Activated CD8-positive, alpha-beta memory T cell treated with anti-CD3 and anti-CD28 coated beads for 36 hours (primary cell): ENCODE data around the gene CHID1. TPM values are rescaled to one million over a fixed set of nuclear protein-coding genes. Genes with fewer than 3 reads are reported as not detected.

Experiments used
- CTCF ChIA-PET: fragments of 350-600 bp; sonication (Branson Sonifier 250); formaldehyde crosslinking; loops from one replicate; lab custom pipeline; 2021; ENCODE audit warnings: antibody characterized with exemption; lab: Charles Lee
- POLR2A ChIA-PET: fragments of 350-600 bp; sonication (Branson Sonifier 250); formaldehyde crosslinking; loops from one replicate; lab custom pipeline; 2021; ENCODE audit warnings: antibody characterized with exemption; lab: Charles Lee
- total RNA-seq, 2 experiments: library from RNA; stranded (reverse); gene quantifications; one replicate each; pipeline ENCODE4 v1.2.3, GENCODE V29; 2021

The CHID1 gene
- total RNA-seq, 2 experiments from 2014 or later: 96.5 to 99.0 TPM

DNA sequence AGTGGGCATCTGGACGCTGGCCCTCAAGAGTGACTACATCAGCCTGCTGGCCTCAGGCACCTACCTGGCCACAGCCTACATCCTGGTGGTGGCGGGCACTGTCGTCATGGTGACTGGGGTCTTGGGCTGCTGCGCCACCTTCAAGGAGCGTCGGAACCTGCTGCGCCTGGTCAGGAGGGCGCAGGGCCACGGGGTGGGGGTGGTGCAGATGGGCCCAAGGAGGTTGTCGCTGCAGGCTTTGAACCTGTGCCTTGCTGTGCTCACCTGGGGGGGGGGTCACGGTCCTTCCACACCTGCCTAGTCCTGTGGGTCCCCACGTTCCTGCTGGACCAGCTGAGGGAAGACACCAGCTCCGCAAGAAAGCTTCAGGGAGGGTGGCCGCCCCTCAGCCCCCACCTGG is 74.3 kb downstream of the CHID1 start:
- POLR2A ChIA-PET: interaction anchor here (0.6 kb wide), 1 partner anchor 204 kb away, joined by 3 read pairs; no protein-coding TSS in a partner anchor
- CTCF ChIA-PET: interaction anchor here (0.5 kb wide), 1 partner anchor 202 kb away, joined by 3 read pairs; no protein-coding TSS in a partner anchor

DNA sequence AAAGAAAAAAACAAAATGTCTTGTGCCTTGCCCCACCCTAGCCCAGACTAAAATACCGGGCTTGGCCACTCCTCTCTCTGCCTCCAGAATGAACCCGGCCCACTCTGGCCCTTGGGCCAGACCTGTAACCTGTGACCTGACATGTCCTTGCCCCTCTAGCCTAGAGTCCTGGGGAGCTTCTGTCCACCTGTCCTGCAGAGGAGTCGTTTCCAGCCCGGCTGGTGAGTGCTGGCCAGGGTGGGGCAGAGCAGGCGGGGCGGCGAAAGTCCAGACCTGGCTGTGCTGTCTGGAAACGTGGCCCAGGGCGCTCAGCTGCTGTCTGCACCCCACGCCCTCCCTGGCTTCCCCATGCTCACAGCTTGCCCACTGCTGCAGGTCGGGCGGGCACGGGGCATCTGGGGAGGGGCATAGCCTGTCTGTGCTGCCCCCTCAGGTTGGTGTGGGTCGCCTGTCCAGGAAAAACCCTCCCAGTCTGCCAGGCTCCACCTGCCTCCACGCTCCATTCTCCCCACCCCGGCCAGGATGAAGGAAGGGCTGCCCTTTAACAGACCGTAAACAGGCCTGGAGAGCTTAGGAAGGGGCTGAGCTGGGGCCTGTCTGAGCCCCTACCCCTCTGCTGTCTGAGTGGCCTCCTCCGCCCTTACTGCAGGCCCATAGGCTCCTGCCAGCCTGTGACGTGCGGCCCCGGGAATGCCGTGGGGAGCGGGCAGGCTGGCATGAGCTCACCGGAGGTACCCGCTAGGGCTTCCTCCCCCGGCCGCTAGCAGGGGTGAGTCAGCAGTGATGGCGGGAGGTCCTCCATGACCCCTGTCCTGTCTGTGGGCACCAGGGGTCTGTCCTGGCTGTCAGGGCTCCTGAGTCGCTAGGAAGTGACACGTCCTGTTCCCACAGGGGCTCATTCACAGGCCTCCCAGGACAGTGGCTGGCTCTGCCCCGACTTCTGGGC is 76.0 kb downstream of the CHID1 start:
- ChIA-PET CTCF (interaction anchor here (1.0 to 1.7 kb wide), 4 partner anchors 8 to 25 kb away, joined by 3 to 8 read pairs (median 4); partner anchors contain the start of genes RPLP2 and TSPAN4), POLR2A (interaction anchor here (1.6 kb wide), 1 partner anchor 8 kb away, joined by 5 read pairs; the partner anchor contains the start of gene TSPAN4)

DNA sequence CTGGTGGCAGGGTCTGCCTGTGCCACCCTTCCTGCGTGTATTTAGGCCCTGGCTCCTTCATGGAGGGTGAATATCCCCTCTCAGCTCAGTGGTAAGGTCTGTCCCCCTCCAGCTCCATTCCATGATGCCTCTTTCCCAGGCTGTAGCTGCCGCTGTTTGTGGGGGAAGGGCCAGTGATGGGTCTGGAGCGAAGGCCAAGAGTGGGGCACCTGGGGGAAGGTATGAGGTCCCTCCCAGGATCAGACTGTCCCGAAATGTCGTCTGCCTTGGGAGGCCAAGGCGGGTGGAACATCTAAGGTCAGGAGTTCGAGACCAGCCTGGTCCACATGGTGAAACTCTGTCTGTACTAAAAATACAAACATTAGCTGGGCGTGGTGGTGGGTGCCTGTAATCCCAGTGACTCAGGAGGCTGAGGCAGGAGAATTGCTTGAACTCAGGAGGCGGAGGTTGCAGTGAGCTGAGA is 76.7 kb downstream of the CHID1 start:
- POLR2A ChIA-PET: interaction anchor here (0.7 to 1.6 kb wide), 2 partner anchors 9 to 129 kb away, joined by 5 to 9 read pairs; partner anchors contain the start of gene TSPAN4
- CTCF ChIA-PET: interaction anchor here (0.5 to 1.7 kb wide), 4 partner anchors 9 to 50 kb away, joined by 3 to 8 read pairs (median 4); partner anchors contain the start of gene TSPAN4

DNA sequence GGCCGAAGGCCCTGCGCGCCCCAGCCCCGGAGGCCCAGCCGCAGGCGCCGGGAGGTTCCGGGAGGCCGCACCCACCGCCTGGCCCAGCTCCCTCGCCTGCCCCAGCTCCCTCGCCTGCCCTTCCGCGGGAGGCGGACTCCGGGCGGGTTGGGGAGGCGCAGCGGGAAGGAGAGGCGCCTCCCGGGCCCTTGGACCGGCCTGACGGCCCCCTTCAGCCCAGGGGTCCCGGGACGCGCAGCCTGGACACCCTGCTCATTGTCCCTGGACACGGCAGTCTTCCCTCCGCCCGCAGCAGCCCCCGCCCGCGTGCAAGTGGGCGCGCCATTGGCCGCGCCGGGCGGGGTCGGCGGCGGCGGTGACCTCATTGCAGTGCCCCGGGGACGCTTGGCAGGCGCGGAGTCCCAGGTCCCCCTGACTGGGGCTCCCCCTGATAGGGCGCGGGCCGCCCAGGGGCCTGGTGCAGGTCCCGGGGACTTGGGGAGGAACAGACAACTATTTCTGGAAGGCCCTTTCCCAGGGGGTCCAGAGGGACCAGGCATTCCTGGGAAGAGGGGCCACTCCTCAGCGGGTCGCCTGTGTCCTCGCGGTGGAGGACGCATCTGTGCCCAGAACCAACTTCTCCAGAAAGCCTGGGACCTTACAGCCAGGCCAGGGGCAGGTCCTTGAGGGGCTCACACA is 77.4 kb downstream of the CHID1 start:
- ChIA-PET CTCF (interaction anchor here (0.5 to 1.7 kb wide), 5 partner anchors 8 to 50 kb away, joined by 3 to 8 read pairs (median 3); no protein-coding TSS in a partner anchor), POLR2A (interaction anchor here (0.6 to 2.5 kb wide), 4 partner anchors 10 to 128 kb away, joined by 3 to 13 read pairs (median 7); partner anchors contain the start of genes PNPLA2 and TSPAN4)

DNA sequence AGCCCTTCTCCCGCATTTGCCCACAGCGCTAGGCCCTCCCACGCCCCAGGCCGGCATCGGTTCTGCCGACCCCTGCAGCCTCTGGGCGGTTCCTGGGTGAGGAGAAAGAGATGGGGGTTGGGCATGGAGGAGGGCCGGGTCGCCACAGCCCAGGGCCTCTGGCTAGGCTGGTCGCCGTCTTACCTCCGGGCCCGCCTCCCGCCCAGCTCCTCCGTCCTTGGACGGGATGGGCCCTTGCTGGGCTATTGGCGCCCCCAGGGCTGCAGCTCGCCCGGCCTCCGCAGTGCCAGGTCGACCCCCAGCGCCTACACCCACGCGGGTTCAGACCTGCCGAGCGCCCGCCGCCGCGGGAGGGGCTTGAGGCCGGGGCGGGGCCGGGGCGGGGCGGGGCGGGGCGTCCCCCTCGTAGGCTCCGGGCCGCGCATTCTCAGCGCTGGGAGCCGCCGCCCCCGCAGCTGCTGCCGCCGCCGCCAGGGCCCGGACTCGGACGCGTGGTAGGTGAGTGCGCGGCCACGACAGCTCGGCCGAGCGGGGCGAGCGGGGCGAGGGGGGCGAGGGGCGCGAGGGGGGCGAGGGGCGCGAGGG is 78.0 kb downstream of the CHID1 start, which contains the start of gene CD151:
TSS of gene CD151 (plus strand) at position 424 of the 585 bp plus-strand sequence. CDS start 3,118 bp downstream, outside the sequence.
- POLR2A ChIA-PET: interaction anchor here (0.6 to 2.5 kb wide), 3 partner anchors 13 to 77 kb away, joined by 3 to 13 read pairs (median 3); partner anchors contain the start of genes CHID1 and PNPLA2
- CTCF ChIA-PET: interaction anchor here (1.0 to 2.3 kb wide), 3 partner anchors 8 to 34 kb away, joined by 3 to 6 read pairs (median 3); partner anchors contain the start of genes POLR2L and TSPAN4

DNA sequence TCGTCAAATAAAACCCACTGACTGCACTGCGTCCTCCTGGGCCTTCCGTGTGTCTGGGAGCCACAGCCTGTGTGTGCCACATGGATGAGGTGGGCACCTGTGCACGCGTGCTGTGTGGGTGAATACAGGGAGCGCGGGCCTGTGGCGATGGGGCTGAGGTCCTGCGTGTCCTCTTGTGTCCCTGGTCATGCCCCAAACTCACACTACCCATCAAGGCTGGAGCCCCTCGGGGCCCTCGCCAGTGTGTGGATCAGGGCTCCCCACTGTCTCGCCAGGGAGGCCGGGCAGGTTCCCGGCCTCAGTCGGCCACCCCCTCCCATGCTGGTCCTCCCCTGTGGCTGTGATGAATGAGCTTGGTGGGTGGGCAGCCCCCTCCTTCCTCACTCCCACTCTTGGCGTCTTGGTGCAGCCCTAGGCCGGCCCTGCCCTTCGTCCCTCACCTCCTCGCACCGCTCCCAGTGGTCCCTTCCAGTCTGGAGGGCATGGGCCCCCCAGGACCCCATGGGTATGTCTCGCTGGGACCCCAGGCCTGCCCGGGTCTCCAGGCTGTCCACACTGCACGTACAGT is 78.6 kb downstream of the CHID1 start:
- ChIA-PET CTCF (interaction anchor here (1.0 to 2.3 kb wide), 5 partner anchors 9 to 219 kb away, joined by 3 to 6 read pairs (median 3); partner anchors contain the start of genes POLR2L and TSPAN4), POLR2A (interaction anchor here (0.6 to 2.5 kb wide), 4 partner anchors 9 to 78 kb away, joined by 3 to 13 read pairs (median 5); partner anchors contain the start of genes CHID1 and PNPLA2)

DNA sequence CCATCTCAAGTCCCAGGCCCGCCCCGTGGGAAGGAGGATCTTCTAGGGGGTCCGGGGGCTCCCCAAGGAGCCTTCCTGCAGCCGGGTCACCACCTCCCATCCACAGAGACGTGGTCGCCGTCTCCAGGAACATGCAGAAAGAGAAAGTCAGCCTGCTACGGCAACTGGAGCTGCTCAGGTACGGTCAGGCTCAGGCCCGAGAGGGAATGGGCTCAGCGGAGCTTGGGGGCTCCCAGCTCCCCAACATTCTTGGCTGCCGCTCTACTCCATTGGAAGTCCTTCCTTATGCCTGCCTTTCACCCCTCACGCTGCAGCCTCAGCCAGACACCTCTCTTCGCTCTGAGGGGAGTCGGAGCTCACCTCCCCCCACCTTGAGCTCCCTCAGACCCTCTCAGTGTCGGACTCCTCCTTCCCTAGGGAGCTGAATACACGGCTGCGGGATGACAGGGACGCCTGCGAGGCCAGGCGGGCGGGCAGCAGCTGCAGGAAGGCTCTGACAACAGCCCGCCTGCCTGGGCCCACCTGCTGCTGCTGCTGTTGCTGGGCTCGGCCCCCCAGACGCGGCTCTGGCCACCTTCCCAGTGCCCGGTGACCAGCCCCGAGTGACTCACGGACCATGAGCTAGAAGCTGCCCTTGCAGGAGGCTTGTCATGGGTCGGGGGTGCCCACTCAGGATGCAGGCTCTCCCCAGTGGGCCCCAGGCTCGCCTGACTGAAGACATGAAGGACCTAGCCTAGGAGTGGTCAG is 79.3 kb downstream of the CHID1 start:
- ChIA-PET POLR2A (interaction anchor here (1.5 to 2.5 kb wide), 4 partner anchors 10 to 22 kb away, joined by 4 to 13 read pairs (median 8); partner anchors contain the start of gene PNPLA2), CTCF (interaction anchor here (1.1 to 2.3 kb wide), 4 partner anchors 12 to 220 kb away, joined by 3 to 6 read pairs (median 4); partner anchors contain the start of genes POLR2L and TSPAN4)

DNA sequence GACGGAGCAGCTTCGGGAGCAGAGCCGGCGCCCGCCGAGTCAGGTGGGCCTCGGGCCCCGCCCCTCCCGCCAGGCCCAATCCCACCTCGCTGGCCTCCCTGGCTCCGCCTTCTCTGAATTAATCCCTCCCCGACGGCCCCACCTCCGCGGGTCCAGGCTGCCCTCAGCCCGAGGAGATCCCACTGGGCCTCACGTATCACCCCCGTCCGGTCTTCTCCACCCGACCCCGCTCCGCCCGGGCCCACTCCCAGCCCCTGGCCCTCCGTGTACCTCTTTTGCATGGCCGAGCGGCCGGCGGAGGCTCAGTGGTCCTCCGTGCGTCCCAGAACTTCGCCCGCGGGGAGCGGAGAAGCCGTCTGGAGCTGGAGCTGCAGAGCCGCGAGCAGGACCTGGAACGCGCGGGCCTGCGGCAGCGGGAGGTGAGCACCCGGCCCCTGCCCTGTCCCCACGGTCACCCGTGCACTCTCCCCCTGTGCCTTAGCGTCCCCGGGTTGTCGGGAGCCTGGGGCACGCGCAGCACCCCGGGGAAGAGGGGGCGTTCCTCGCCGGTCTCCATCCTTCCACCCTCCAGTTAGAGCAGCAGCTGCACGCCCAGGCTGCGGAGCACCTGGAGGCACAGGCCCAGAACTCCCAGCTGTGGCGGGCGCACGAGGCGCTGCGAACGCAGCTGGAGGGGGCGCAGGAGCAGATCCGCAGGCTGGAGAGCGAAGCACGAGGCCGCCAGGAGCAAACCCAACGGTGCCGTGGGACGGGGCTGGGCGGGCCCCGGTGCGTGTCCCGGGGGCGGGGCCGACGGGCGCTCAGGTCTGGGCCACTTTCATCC is 80.1 kb downstream of the CHID1 start:
- POLR2A ChIA-PET: interaction anchor here (1.5 to 1.7 kb wide), 3 partner anchors 10 to 22 kb away, joined by 4 to 9 read pairs (median 6); partner anchors contain the start of gene PNPLA2
- CTCF ChIA-PET: interaction anchor here (0.6 to 2.3 kb wide), 5 partner anchors 10 to 221 kb away, joined by 3 to 7 read pairs (median 4); partner anchors contain the start of genes POLR2L and TSPAN4

DNA sequence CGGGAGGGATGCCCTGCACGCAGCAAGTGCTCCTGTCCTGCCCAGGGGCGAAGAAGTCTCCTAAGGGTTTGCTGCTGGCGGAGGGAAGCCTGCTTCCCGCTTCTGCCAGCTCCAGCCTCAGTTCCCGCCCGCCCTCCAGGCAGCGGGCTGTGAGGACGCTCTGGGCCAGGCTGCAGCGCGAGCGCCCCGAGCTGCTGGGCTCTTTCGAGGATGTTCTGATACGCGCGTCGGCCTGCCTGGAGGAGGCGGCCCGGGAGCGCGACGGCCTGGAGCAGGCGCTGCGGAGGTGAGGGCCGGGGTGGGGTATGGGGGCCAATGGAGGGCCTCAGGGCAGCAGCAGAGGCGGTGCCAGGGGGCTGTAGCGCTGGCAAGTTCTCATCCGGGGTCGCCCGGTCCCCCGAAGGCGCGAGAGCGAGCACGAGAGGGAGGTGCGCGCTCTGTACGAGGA is 80.7 kb downstream of the CHID1 start:
- ChIA-PET CTCF (interaction anchor here (0.6 to 1.8 kb wide), 2 partner anchors 11 to 33 kb away, joined by 3 to 7 read pairs; no protein-coding TSS in a partner anchor), POLR2A (interaction anchor here (1.0 to 1.7 kb wide), 2 partner anchors 10 to 11 kb away, joined by 3 to 9 read pairs; partner anchors contain the start of gene PNPLA2)

DNA sequence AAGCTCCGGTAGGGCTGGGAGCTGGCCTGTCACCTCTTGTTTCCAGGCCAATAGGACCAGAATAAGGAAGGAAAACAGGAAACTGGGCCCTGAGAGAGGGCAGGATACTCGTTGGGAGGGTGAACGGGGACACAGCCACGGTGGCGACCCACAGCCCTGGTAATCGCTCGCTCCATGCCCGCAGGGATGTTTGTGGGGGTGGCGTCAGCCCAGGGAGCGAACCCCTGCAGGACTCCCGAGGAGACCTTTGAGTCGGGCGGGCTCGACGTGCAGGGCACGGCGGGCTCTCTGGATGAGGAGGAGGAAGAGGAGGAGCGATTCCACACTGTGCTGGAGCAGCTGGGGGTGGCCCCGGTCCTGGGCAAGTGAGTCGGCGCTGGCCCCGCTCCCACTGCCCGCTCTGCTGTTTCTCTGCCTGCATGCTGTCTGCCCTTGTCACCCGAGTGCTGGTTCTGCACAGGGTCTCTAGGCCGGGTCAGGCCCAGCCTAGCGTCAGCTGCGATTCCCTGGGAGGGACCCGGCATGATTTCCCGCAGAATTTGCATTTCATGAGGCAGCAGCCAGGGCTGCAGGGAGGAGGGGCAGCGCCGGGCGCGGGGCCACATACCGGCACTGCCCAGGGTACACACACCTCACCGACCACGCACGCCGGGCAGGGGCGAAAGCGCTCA is 81.3 kb downstream of the CHID1 start:
- ChIA-PET POLR2A (interaction anchor here (1.0 to 1.7 kb wide), 2 partner anchors 10 to 11 kb away, joined by 3 to 9 read pairs; partner anchors contain the start of gene PNPLA2), CTCF (interaction anchor here (0.7 to 1.8 kb wide), 2 partner anchors 12 to 30 kb away, joined by 3 to 7 read pairs; no protein-coding TSS in a partner anchor)

DNA sequence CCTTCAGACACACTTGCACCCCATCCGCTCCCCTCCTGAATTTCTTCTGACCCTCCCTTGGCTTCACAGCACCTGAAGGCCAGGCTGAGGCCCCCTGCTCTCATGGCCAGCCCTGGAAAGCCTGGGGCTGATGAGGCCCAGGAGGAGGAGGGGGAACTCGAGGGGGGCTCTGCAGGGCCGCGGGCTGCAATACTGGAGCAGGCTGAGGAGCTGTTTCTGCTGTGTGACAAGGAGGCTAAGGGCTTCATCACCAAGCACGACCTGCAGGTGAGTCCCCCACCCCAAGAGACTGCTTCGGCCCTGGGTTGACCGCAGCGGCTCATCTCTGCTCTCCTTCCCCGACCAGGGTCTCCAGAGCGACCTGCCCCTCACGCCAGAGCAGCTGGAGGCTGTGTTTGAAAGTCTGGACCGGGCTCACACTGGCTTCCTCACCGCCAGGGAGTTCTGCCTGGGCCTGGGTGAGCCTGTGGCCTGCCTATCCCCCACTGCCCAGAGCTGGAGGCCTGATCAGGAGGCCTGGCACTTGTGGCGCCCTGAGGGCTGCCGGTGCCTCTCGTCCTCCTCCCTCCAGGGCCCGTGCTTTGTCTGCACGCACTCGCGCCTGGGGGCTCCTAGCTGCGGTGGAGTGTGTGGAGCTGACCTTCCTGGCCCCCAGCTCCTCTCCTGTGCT is 82.0 kb downstream of the CHID1 start:
- CTCF ChIA-PET: interaction anchor here (0.7 to 1.8 kb wide), 3 partner anchors 10 to 30 kb away, joined by 3 to 7 read pairs (median 5); no protein-coding TSS in a partner anchor
- POLR2A ChIA-PET: interaction anchor here (1.0 kb wide), 1 partner anchor 12 kb away, joined by 3 read pairs; no protein-coding TSS in a partner anchor

DNA sequence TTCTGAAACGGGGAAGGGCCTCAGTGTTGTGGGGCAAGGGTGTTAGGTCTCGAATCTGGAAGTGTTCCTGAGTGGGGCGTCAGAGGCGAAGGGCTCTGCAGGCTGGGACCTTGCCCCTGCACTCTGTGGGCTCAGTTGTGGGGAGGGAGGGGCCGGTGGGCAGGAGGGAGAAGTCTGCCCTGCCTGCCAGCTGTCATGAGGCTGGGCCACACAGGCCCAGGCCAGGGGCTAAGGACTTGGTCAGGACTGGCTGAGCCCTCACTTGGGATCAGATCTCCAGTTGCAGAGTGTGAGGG is 82.8 kb downstream of the CHID1 start, which contains the start of gene CRACR2B:
TSS of gene CRACR2B (plus strand) at position 23 of the 296 bp plus-strand sequence. CDS start 689 bp downstream, outside the sequence.
- POLR2A ChIA-PET: interaction anchor here (0.7 kb wide), 1 partner anchor 9 kb away, joined by 5 read pairs; the partner anchor contains the start of gene PNPLA2
- CTCF ChIA-PET: interaction anchor here (1.6 kb wide), 1 partner anchor 10 kb away, joined by 5 read pairs; no protein-coding TSS in a partner anchor

DNA sequence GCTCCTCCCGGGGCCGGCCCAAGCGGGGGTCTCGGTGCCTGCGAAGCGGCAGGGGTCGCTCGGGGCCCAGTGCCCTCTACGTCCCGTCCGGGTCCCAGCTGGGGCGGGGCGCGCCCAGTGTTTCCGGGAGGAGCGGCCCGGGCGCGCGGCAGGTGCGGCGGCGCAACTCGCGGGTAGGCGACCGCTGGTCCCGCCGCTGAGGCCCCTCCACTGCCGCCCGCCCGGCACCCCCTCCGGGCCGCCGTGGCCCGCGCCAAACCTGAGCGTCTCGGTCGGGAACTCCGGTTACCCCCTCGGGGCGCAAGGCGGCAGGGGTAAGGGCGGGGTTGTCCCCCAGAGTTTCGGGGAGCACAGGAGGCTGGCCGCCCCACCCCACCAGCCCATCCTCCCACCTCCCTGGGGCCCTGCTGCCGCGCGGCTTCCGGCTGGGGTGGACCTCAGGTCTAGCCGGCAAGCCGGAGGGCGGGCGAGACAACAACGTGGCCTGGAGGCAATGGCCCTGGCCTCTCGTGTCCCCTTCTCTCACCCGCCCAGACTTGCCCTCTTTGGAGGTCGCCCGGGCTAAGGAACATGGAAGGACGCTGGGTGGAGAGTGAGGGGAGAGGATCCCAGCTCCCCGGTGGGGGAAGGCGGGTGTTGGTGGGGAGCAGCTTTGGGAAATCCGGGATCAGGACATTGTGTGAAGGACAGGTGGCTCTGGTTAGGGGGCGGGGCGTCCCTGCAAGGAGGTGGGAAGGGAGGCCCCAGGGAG is 83.3 kb downstream of the CHID1 start:
- ChIA-PET POLR2A (interaction anchor here (0.7 kb wide), 1 partner anchor 8 kb away, joined by 5 read pairs; the partner anchor contains the start of gene PNPLA2), CTCF (interaction anchor here (1.6 kb wide), 1 partner anchor 11 kb away, joined by 5 read pairs; no protein-coding TSS in a partner anchor)
